LoVo (cell line): ENCODE data around the gene PTBP3.
"Not testable (repeated sequence)": the region's sequence is repeated elsewhere in the genome, so short reads cannot be mapped to it uniquely, and the experiment has no call there.

ENCODE experiments used
- DNase-seq: peaks from one replicate; pipeline ENCODE4 v3.0.0-alpha.2; 2016; ENCODE audit warnings: low spot score

Gene PTBP3

GRCh38 chr9:112200711-112201110 is 132.7 kb downstream of the PTBP3 start:
- no peak for DNase-seq

DNA sequence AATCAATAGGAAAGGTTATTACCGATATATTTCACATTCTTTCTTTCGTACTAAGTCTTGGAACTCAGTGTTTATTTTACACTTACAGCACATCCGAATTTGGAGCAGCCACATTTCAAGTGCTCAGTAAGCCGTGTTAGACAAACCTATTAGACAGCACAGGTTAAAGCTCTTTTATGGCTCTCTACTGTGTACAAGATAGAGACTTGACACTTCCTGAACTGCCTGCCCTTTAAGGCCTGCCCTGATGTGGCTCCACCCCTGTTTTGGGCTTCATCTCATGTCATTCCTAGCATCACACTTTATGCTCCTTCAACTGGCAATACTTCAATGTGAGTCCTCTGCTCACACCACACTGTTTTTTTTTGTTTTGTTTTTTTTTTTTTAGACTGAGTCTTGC is 134.8 kb downstream of the PTBP3 start:
- DNase-seq, result no peak

GRCh38 chr9:112194969-112195431 is 138.4 kb downstream of the PTBP3 start:
- no peak for DNase-seq

- no peak for DNase-seq
These were observed 139.7 kb downstream of the PTBP3 start for GRCh38 chr9:112193572-112194288.

- DNase-seq, result not testable (repeated sequence)
These were observed 143.1 kb downstream of the PTBP3 start for GRCh38 chr9:112190320-112190719.

GRCh38 chr9:112188884-112189283 is 144.5 kb downstream of the PTBP3 start:
- DNase-seq, result no peak

GRCh38 chr9:112187404-112187803 is 146.0 kb downstream of the PTBP3 start:
- DNase-seq, result no peak

DNA sequence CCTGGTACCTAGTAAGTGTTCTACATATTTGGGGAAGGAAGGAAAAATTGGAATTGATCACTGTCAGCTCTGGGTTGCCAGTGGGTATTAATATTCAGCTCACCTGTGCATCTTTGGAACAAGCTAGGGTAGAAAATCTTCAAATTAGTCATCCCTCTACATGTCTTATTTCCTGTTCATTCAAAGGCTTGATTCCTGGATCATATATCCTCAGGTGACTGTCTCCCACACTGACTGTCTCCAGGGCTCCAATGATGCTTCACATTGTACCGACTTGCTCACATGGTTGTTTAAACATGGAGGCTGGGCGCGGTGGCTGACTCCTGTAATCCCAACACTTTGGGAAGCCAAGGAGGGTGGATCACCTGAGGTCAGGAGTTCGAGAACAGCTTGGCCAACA is 146.7 kb downstream of the PTBP3 start:
- no peak for DNase-seq

DNA sequence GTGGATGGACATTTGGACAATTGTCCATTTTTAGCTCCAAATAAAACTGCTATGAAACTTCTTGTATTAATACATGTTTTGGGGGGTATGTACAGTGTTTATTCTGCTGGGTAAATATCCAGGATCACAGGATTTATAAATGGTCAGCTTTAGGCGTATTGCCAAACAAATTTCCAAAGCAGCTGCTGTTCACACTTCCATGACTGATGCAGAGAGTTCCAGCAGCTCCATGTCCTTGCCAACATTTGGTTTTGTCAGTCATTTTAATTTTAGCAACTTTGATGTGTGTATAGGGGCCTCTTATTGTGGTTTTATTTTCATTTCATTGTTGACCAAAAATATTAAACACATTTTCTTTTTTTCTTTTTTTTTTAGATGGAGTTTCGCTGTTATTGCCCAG is 148.5 kb downstream of the PTBP3 start:
- no peak for DNase-seq

GRCh38 chr9:112184221-112184620 is 149.2 kb downstream of the PTBP3 start:
- no peak for DNase-seq

DNA sequence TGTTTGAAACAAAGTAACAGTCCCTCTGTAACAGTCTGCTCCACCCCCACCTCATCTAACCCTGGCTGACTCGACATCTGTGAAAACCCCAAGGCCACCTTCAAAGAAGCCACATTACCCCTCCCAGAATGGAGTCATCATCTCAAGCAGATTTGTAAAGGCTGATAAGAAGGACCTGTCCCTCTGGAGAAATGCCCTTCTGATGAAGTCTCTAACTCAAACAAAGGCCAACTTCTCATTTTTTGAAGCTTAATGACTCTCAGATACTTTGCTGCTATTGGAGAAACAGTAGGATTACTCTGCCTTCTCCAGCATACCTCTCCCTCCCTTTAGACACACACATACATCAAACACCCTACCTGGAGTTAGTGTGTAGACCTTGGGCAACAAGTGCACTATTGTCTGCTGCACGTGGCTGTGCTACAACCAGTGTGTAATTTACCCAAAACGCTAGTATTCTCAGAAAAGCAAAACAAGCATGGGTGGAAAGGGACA is 153.0 kb downstream of the PTBP3 start:
- no peak for DNase-seq

- no peak for DNase-seq
These were observed 153.6 kb downstream of the PTBP3 start for GRCh38 chr9:112179816-112180215.

DNA sequence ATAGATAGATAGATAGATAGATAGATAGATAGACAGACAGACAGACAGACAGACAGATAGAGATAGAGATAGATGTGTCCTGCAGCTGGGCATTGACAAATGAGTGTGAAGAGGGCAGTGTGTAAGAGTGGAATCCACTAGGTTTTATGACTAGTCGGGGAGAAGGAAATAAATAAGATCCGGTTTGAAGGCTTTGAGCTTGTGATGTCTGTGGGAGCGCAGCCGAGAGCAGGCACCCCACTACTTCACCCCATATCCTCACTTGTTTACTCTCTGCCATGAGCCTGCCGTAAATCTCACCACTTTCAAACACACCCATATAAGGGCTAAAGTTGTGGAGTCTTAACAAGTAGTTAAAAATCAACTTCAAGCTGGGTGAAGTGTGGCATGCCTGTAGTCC is 156.9 kb downstream of the PTBP3 start:
- peak; percentile 22 for DNase-seq

DNA sequence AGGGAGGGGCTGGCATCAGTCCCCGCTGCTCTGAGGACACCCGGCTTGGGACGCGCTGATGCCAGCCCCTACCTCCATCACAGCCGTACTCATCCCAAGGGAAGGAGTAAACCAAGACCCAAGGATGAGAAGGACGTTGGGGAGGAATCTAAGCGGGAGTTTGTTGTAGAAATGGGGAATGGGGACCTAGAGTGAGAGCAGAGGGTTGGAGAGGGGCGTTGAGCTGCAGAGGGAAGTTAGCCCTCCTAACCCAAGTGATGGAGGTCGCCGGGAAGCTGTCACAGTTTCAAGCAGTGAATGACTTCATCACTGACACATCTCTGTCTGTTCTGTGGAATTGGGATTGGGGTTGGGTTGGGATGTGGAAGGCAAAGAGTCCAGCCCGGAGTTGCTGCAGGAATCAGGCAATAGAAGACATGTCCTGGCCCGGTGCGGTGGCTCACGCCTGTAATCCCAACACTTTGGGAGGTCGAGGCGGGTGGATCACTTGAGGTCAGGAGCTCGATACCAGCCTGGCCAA is 157.6 kb downstream of the PTBP3 start:
- DNase-seq, result no peak

GRCh38 chr9:112174965-112175795 is 158.2 kb downstream of the PTBP3 start, which contains the start of gene SUSD1:
TSS of gene SUSD1 (minus strand) at chr9:112175297. CDS start at chr9:112175235, 62 bp downstream.
- no peak for DNase-seq

- DNase-seq, result peak; percentile 77
These were observed 159.0 kb downstream of the PTBP3 start for GRCh38 chr9:112174222-112174964.

DNA sequence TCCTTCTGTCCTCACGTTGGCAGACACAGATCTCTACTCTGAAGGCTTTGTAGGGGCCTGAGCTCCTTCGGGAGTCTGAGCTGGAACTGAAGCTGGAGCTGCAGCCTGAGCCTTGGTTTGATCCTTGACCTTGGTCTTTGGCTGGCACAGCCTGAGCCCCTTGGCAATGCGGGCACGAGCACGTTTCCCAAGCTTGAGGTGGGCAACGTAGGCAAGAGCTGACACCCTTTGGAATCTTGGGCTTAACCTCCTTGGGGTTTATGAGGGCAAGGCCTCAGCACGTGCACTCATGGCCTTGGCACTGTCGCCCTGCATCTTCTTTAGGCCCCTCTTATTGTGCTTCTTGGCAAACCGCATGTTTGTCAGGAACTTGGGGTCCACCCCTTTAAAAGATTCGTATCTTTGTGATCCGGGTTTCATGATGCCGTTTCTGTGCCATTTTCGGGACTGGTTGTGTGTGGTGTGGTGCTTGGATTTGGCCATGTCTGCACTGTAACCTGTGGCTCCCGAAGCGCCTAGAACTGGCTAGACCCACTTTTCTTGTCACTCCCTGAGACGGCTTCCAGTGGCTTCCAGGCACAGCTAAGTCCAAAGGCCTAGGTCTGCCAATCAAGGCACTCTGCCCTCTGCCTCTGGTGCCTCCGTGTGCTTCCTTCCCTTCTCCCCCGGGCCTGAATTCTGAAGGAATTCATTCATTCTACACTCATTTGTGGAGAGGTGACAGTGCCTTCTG is 159.8 kb downstream of the PTBP3 start:
- no peak for DNase-seq

DNA sequence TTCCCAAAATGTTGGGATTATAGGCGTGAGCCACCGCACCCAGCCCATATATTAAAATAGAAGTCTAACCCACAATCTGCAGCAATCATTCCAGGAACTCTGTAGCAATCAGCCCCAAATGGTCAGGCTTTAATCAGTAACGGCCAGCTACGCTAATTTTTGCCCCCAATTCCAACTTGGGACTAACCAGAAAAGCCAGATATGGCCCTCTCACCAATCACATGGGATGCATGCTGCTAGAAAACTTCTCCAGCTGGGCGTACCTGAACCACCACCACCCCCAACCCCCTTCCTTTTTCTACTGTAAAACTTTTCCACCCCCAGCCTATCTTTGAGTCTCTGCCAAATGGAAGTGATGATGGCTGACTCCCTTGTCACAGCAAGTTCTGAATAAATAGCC is 162.5 kb downstream of the PTBP3 start:
- no peak for DNase-seq

- peak; percentile 82 for DNase-seq
These were observed 163.2 kb downstream of the PTBP3 start for GRCh38 chr9:112170235-112170634.

- DNase-seq, result peak; percentile 43
These were observed 164.1 kb downstream of the PTBP3 start for GRCh38 chr9:112169368-112169767.

DNA sequence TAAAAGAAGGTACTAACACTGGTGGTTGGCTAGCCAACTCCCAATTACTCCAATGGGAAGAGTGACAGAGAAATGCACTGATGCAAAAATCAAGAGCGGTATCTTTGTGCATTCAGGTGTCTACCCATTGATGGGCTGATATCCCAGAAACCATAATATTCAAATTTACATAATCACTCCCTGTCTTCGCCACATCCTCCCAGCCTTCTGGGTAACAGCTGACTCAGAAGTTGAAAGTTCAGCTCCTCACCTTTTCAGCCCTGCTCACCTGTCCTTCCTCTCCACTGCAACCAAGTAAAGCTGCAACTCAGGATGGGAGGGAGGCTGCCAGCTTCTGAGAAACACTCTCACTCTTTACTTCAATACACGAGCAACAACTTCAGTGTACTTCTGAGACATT is 165.2 kb downstream of the PTBP3 start:
- DNase-seq, result no peak
